ENCODE data around the gene VCAM1.
"Not testable (repeated sequence)": the region's sequence is repeated elsewhere in the genome, so short reads cannot be mapped to it uniquely, and the experiment has no call there.

Gene VCAM1

DNA sequence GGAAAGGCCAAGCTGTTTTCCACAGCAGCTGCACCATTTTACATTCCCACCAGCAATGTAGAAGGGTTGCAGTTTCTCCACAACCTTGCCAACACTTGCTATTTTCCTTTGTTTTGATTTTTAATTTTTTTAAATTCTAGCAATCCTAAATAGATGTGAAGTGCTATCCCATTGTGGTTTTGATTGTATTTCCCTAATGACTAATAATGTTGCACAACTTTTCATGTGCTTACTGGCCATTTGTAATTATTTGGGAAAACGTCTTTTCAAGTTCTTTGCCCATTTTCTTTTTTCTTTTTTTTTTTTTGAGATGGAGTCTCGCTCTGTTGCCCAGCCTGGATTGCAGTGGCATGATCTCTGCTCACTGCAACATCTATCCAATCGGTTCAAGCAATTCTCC, 53.9 kb downstream of the VCAM1 start:
- in situ Hi-C loops (cut with MboI; ENCODE audit: low sequenced_read_pairs): no loop called here

DNA sequence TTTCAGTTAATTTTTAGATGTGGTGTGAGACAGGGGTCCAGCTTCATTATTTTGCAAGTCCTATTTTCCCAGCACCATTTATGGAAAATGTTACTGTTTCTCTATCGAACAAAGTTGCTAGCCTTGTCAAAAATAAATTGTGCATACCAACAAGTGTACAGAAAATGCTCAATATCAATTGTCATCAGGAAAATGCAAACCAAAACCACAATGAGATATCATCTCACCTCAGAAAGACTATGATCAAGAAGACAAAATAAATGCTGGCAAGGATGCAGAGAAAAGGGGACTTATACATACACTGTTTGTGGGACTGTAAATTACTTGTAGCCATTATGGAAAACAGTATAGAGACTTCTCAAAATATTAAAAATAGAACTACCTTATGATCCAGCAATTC, 54.8 kb downstream of the VCAM1 start:
- in situ Hi-C loops (cut with MboI; ENCODE audit: low sequenced_read_pairs): no loop called here

DNA sequence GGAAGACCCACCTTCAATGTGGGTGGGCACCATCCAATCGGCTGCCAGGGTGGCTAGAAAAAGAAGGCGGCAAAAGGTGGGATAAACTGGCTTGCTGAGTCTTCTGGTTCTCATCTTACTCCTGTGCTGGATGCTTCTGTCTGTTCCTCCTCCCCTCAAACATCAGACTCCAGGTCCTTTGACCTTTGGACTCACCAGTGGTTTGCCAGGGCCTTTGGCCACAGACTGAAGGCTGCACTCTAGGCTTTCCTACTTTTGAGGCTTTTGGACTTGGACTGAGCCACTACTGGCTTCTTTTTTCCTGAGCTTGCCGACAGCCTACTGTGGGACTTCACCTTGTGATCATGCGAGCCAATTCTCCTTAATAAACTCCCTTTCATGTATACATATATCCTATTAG, 55.9 kb downstream of the VCAM1 start:
- in situ Hi-C loops (cut with MboI; ENCODE audit: low sequenced_read_pairs): no loop called here

DNA sequence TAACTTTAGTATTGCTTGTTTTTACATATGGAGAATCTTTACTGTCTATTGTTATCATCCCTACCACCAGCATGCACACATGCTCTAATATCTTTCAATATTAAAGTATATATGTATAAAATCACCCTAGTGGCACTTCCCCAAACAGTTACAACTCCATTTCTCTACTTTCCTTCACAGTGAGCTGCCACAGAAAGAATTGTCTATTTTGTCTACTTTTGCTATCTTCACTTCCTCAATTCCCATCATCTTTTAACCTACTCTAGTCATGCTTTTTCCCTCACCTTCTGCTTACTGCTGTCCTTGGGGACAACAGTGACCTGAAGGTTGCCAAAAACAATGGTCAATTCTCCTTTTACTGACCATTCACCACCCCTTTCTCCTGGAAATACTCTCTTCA, 59.2 kb downstream of the VCAM1 start:
- in situ Hi-C loops (cut with MboI; ENCODE audit: low sequenced_read_pairs): no loop called here

DNA sequence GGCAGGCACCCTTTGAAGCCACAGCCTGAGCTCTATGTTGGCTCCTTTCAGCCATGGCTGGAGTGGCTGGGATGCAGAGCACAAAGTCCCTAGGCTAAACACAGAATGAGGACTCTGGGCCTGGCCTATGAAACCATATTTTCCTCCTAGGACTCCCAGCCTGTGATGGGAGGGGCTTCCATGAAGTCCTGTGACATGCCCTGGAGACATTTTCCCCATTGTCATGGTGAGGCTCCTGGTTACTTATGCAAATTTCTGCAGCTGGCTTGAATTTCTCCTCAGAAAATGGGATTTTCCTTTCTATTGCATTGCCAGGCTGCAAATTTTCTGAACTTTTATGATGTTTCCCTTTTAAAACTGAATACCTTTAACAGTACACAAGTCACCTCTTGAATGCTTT, 61.3 kb downstream of the VCAM1 start:
- in situ Hi-C loops (cut with MboI; ENCODE audit: low sequenced_read_pairs): no loop called here

DNA sequence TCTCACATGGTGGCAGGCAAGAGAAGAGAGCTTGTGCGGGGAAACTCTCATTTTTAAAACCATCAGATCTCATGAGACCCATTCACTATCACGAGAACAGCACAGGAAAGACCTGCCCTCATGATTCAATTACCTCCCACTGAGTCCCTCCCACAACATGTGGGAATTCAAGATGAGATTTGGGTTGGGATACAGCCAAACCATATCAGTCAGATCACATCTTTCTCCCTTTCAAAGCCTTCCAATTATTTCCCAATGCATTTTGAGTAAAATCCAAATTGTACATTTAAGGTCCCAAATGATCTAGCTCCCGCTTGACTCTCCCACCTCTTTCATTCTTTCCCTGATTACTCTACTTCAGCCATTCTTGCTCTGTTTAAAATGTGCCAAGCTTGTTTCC, 62.2 kb downstream of the VCAM1 start:
- in situ Hi-C loops (cut with MboI; ENCODE audit: low sequenced_read_pairs): not testable (repeated sequence)

DNA sequence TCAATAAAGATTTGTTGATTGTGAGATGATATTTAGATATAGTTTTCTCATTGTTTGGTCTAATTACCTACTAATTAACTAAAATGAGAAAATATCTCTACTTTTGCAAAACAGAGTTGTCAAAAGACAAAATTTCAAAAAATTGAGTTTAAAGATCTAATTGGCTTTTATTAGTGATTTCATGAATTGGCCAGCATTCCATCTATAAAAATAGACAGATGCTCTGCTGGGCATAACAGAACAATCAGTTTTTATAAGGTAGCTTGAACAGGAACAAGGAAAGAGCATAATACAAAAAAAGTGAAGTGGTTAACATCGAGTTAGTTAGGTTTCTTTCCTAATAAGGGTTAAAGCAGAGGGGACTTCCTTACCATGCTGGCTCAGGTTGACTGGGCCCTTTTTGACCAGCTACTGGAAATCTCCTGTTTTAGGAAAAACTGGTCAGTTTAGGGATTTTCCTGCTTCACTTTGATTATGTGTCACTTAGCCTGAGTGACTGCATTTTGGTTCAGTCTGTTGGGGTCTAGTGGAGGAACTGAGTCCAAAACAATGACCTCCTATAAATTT, 63.0 kb downstream of the VCAM1 start:
- in situ Hi-C loops (cut with MboI; ENCODE audit: low sequenced_read_pairs): no loop called here

DNA sequence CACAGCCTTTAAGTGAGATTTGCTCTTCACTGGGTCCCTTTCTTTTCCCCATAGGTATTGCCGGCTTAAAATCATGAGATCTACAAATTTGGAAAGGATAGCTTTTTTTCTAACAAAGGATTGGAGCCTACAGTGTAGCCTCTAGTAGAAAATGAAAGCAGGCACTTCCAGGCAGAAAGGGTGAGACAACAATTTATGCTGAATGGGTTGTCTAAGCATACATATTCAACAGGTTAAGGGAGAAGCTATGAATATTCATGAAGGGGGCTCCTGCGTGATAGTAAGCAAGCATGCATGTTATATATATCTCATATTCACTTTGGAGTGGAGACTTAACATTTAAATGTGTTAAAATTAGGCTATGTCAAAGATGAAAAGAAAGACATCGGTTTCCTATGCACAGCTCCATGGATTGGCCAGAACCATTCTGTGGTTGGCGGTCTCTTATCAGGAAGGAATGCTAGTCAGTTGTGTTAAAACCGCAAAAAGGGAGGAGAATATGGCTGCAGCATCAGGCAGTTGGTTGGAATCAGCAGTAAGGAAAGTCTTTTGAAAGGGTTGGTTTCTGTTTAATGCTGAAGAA, 66.0 kb downstream of the VCAM1 start:
- in situ Hi-C loops (cut with MboI; ENCODE audit: low sequenced_read_pairs): no loop called here

DNA sequence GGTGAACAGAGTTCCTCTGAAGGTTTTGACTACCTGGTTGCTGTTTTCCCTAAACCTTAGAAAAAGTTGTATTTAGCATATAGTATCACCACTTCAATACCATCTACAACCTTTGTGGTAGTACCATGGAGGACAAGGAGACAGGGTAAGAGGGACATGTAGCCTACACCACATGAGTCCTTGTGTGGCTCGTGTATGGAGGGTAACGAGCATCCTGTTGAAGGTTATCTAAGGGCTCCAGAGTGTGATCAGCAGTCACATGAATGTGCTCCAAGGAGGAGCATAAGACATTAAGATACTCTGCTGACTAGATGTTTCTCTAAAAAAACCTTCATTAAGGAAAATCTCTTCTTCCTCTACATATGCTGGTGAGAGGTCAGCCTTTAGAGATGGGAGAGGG, 67.3 kb downstream of the VCAM1 start:
- in situ Hi-C loops (cut with MboI; ENCODE audit: low sequenced_read_pairs): no loop called here

Data from HL-60/S4 treated with retinoic acid at 250 ng/mL for 4 days and 3 days (cell line).